Stimulated activated naive B cell treated with anti-CD40 and anti-IgM and Interleukin-4, amounts not matched to agents 10 μg/mL and 1 μg/mL and 100 μg/mL, for 72 hours (primary cell): Measurements from ENCODE around the gene SUPT3H.

Experiments
- ATAC-seq, 2 donors: fragments of 150-1000 bp; cut with Tn5 transposase; replicated peaks; 2 replicates each; pipeline ENCODE4 v1.10.0; 2021; ENCODE audit warnings: moderate library complexity in 1 of 2
- DNase-seq: peaks from one replicate; pipeline ENCODE4 v3.0.0; 2021
- H3K27ac Mint-ChIP-seq: one replicate; pipeline ENCODE4 v1.8.0; 2022; ENCODE audit warnings: mild to moderate bottlenecking, mixed read lengths
- H3K27me3 Mint-ChIP-seq, 2 donors: one replicate each; pipeline ENCODE4 v1.8.0; 2022; ENCODE audit warnings: mixed read lengths in 2 of 2
- H3K36me3 Mint-ChIP-seq, 2 donors: one replicate each; pipeline ENCODE4 v1.8.0; 2022; ENCODE audit warnings: mixed read lengths in 2 of 2, mild to moderate bottlenecking in 1 of 2
- H3K4me1 Mint-ChIP-seq, 2 donors: one replicate each; pipeline ENCODE4 v1.8.0; 2022; ENCODE audit warnings: mixed read lengths in 2 of 2, mild to moderate bottlenecking in 1 of 2
- H3K4me3 Mint-ChIP-seq, 2 donors: one replicate each; pipeline ENCODE4 v1.8.0; 2022; ENCODE audit warnings: mild to moderate bottlenecking in 2 of 2, mixed read lengths in 2 of 2, moderate library complexity in 1 of 2
- H3K9me3 Mint-ChIP-seq, 2 donors: one replicate each; pipeline ENCODE4 v1.8.0; 2022; ENCODE audit warnings: mixed read lengths in 2 of 2, mild to moderate bottlenecking in 1 of 2

SUPT3H gene

GRCh38 chr6:45105170-45105820, 272.4 kb downstream of the SUPT3H start:
- no peak overlapping the region for H3K4me3 Mint-ChIP-seq
- H3K36me3 Mint-ChIP-seq: peaks cover 0 to 7% of the 10 kb centered on the region in 2 donors
- H3K4me1 Mint-ChIP-seq: peaks cover 7% of the 10 kb centered on the region in 2 donors
- no peaks in the 10 kb centered on the region for H3K9me3 Mint-ChIP-seq
- H3K27me3 Mint-ChIP-seq: no peaks in the 10 kb centered on the region
- no peak for ATAC-seq
- DNase-seq: no peak
- no peak overlapping the region for H3K27ac Mint-ChIP-seq

- no peak for DNase-seq
- no peak for ATAC-seq
- no peak overlapping the region for H3K27ac Mint-ChIP-seq
- H3K27me3 Mint-ChIP-seq: no peaks in the 10 kb centered on the region
- peaks cover under 1 to 3% of the 10 kb centered on the region in 2 donors for H3K4me1 Mint-ChIP-seq
- H3K9me3 Mint-ChIP-seq: no peaks in the 10 kb centered on the region
- H3K4me3 Mint-ChIP-seq: no peak overlapping the region
- H3K36me3 Mint-ChIP-seq: peaks cover 0 to 7% of the 10 kb centered on the region in 2 donors
Observed at GRCh38 chr6:45104429-45104828, 273.3 kb downstream of the SUPT3H start.

- H3K4me3 Mint-ChIP-seq: no peak overlapping the region
- peaks cover 3 to 15% of the 10 kb centered on the region in 2 donors for H3K36me3 Mint-ChIP-seq
- no peak overlapping the region for H3K27ac Mint-ChIP-seq
- no peak for ATAC-seq
- H3K27me3 Mint-ChIP-seq: no peaks in the 10 kb centered on the region
- H3K9me3 Mint-ChIP-seq: no peaks in the 10 kb centered on the region
- H3K4me1 Mint-ChIP-seq: no peaks in the 10 kb centered on the region
- no peak for DNase-seq
Observed at GRCh38 chr6:45098256-45098655, 279.5 kb downstream of the SUPT3H start.

GRCh38 chr6:45094831-45095230, 282.9 kb downstream of the SUPT3H start:
- no peaks in the 10 kb centered on the region for H3K9me3 Mint-ChIP-seq
- no peaks in the 10 kb centered on the region for H3K27me3 Mint-ChIP-seq
- no peaks in the 10 kb centered on the region for H3K4me1 Mint-ChIP-seq
- H3K4me3 Mint-ChIP-seq: no peak overlapping the region
- peaks cover 3 to 8% of the 10 kb centered on the region in 2 donors for H3K36me3 Mint-ChIP-seq
- DNase-seq: no peak
- no peak overlapping the region for H3K27ac Mint-ChIP-seq
- ATAC-seq: no peak

GRCh38 chr6:45092135-45092534, 285.6 kb downstream of the SUPT3H start:
- Mint-ChIP-seq H3K9me3 (no peaks in the 10 kb centered on the region), H3K27ac (no peak overlapping the region), H3K4me3 (no peak overlapping the region)

GRCh38 chr6:45086360-45087084, 291.2 kb downstream of the SUPT3H start:
- peaks cover 0 to 5% of the 10 kb centered on the region in 2 donors for H3K9me3 Mint-ChIP-seq
- no peaks in the 10 kb centered on the region for H3K4me1 Mint-ChIP-seq
- no peaks in the 10 kb centered on the region for H3K27me3 Mint-ChIP-seq
- no peak overlapping the region for H3K4me3 Mint-ChIP-seq
- H3K27ac Mint-ChIP-seq: no peak overlapping the region
- ATAC-seq (no peak), DNase-seq (no peak)
- peaks cover 3 to 5% of the 10 kb centered on the region in 2 donors for H3K36me3 Mint-ChIP-seq

More at GRCh38 chr6:45092135-45092534, 285.6 kb downstream of the SUPT3H start:
- H3K36me3 Mint-ChIP-seq: no peaks in the 10 kb centered on the region
- no peaks in the 10 kb centered on the region for H3K4me1 Mint-ChIP-seq
- ATAC-seq (no peak), DNase-seq (no peak)
- H3K27me3 Mint-ChIP-seq: no peaks in the 10 kb centered on the region

GRCh38 chr6:45084257-45084656, 293.5 kb downstream of the SUPT3H start:
- no peaks in the 10 kb centered on the region for H3K27me3 Mint-ChIP-seq
- no peak overlapping the region for H3K4me3 Mint-ChIP-seq
- no peak overlapping the region for H3K27ac Mint-ChIP-seq
- ATAC-seq (no peak), DNase-seq (no peak)
- no peaks in the 10 kb centered on the region for H3K4me1 Mint-ChIP-seq
- H3K36me3 Mint-ChIP-seq: peaks cover 6 to 14% of the 10 kb centered on the region in 2 donors
- peaks cover 2 to 5% of the 10 kb centered on the region in 2 donors for H3K9me3 Mint-ChIP-seq

- peaks cover 12 to 14% of the 10 kb centered on the region in 2 donors for H3K9me3 Mint-ChIP-seq
- DNase-seq: no peak
- no peak overlapping the region for H3K27ac Mint-ChIP-seq
- H3K4me1 Mint-ChIP-seq: no peaks in the 10 kb centered on the region
- H3K27me3 Mint-ChIP-seq: no peaks in the 10 kb centered on the region
- no peak for ATAC-seq
- H3K4me3 Mint-ChIP-seq: no peak overlapping the region
- H3K36me3 Mint-ChIP-seq: peaks cover 15 to 31% of the 10 kb centered on the region in 2 donors
Observed at GRCh38 chr6:45082091-45082490, 295.6 kb downstream of the SUPT3H start.

GRCh38 chr6:45081634-45082033, 296.1 kb downstream of the SUPT3H start:
- Mint-ChIP-seq H3K9me3 (peaks cover 12 to 14% of the 10 kb centered on the region in 2 donors), H3K27ac (no peak overlapping the region), H3K4me3 (no peak overlapping the region), H3K27me3 (no peaks in the 10 kb centered on the region), H3K4me1 (no peaks in the 10 kb centered on the region), H3K36me3 (peaks cover 15 to 31% of the 10 kb centered on the region in 2 donors)
- ATAC-seq: no peak
- DNase-seq: no peak

- no peaks in the 10 kb centered on the region for H3K27me3 Mint-ChIP-seq
- no peak overlapping the region for H3K4me3 Mint-ChIP-seq
- no peak for DNase-seq
- peaks cover 7 to 12% of the 10 kb centered on the region in 2 donors for H3K4me1 Mint-ChIP-seq
- H3K27ac Mint-ChIP-seq: no peak overlapping the region
- H3K36me3 Mint-ChIP-seq: peaks cover 10 to 28% of the 10 kb centered on the region in 2 donors
- H3K9me3 Mint-ChIP-seq: peaks cover 8 to 14% of the 10 kb centered on the region in 2 donors
- no peak for ATAC-seq
Observed at GRCh38 chr6:45078432-45078831, 299.3 kb downstream of the SUPT3H start.

- Mint-ChIP-seq H3K4me3 (no peak overlapping the region), H3K27ac (no peak overlapping the region), H3K36me3 (peaks cover 10 to 28% of the 10 kb centered on the region in 2 donors), H3K27me3 (no peaks in the 10 kb centered on the region), H3K9me3 (peaks cover 8 to 14% of the 10 kb centered on the region in 2 donors), H3K4me1 (peaks cover 7 to 13% of the 10 kb centered on the region in 2 donors)
- no peak for ATAC-seq
- no peak for DNase-seq
Observed at GRCh38 chr6:45076217-45076930, 301.4 kb downstream of the SUPT3H start.

- no peak overlapping the region for H3K4me3 Mint-ChIP-seq
- no peak overlapping the region for H3K27ac Mint-ChIP-seq
- no peaks in the 10 kb centered on the region for H3K27me3 Mint-ChIP-seq
- peaks cover 10 to 24% of the 10 kb centered on the region in 2 donors for H3K36me3 Mint-ChIP-seq
- DNase-seq (no peak), ATAC-seq (no peak)
- peaks cover 7 to 13% of the 10 kb centered on the region in 2 donors for H3K4me1 Mint-ChIP-seq
- H3K9me3 Mint-ChIP-seq: peaks cover 8 to 14% of the 10 kb centered on the region in 2 donors
Observed at GRCh38 chr6:45075246-45075645, 302.5 kb downstream of the SUPT3H start.

GRCh38 chr6:45074439-45074838, 303.3 kb downstream of the SUPT3H start:
- DNase-seq: no peak
- peak; percentile 49 to 67 for ATAC-seq
- no peaks in the 10 kb centered on the region for H3K27me3 Mint-ChIP-seq
- H3K36me3 Mint-ChIP-seq: peaks cover 10 to 18% of the 10 kb centered on the region in 2 donors
- H3K9me3 Mint-ChIP-seq: peaks cover 8 to 13% of the 10 kb centered on the region in 2 donors
- no peak overlapping the region for H3K4me3 Mint-ChIP-seq
- H3K4me1 Mint-ChIP-seq: peaks cover 7 to 13% of the 10 kb centered on the region in 2 donors
- H3K27ac Mint-ChIP-seq: no peak overlapping the region

- no peak for ATAC-seq
- no peaks in the 10 kb centered on the region for H3K27me3 Mint-ChIP-seq
- H3K27ac Mint-ChIP-seq: no peak overlapping the region
Observed at GRCh38 chr6:45073771-45074170, 304.0 kb downstream of the SUPT3H start.

More at GRCh38 chr6:45073771-45074170, 304.0 kb downstream of the SUPT3H start:
- Mint-ChIP-seq H3K9me3 (peaks cover 6 to 8% of the 10 kb centered on the region in 2 donors), H3K36me3 (peaks cover 5 to 13% of the 10 kb centered on the region in 2 donors), H3K4me1 (peaks cover 7 to 13% of the 10 kb centered on the region in 2 donors), H3K4me3 (no peak overlapping the region)
- no peak for DNase-seq
